MM.1S (cell line): ENCODE results near the gene ACOT9.

Experiments used
- DNase-seq: peaks from one replicate; pipeline ENCODE4 v3.0.0-alpha.2; 2015
- H2AFZ ChIP-seq: fragments of 300-600 bp; sonication (generic); 2 replicates; pipeline ENCODE4 v1.6.0; 2016; ENCODE audit warnings: antibody characterized with exemption, low read length
- H3F3A ChIP-seq: fragments of 300-600 bp; sonication (generic); 2 replicates; pipeline ENCODE4 v1.6.1; 2016; ENCODE audit warnings: mild to moderate bottlenecking, antibody characterized with exemption, low read length, moderate library complexity, mixed read lengths; ENCODE audit not compliant: insufficient read depth
- H3K27ac ChIP-seq: fragments of 300-600 bp; sonication (generic); 2 replicates; pipeline ENCODE4 v1.5.1; 2016; ENCODE audit warnings: mild to moderate bottlenecking, low read length
- H3K27me3 ChIP-seq: fragments of 300-600 bp; sonication (generic); replicated peaks from 2 replicates; pipeline ENCODE4 v1.6.0; 2016; ENCODE audit warnings: low read length; ENCODE audit not compliant: insufficient read depth
- H3K36me3 ChIP-seq: fragments of 300-600 bp; sonication (generic); replicated peaks from 2 replicates; pipeline ENCODE4 v1.6.1; 2016; ENCODE audit warnings: mild to moderate bottlenecking, low read length, mixed read lengths; ENCODE audit not compliant: insufficient read depth
- H3K4me1 ChIP-seq: fragments of 300-600 bp; sonication (generic); 2 replicates; pipeline ENCODE4 v1.6.1; 2016; ENCODE audit warnings: low read length, mixed read lengths
- H3K4me2 ChIP-seq: fragments of 300-600 bp; sonication (generic); 2 replicates; pipeline ENCODE4 v1.6.0; 2016; ENCODE audit warnings: low read depth, low read length
- H3K4me3 ChIP-seq: fragments of 300-600 bp; sonication (generic); 2 replicates; pipeline ENCODE4 v1.5.1; 2016; ENCODE audit warnings: low read length, mixed read lengths
- H3K79me2 ChIP-seq: fragments of 300-600 bp; sonication (generic); 2 replicates; pipeline ENCODE4 v1.6.1; 2016; ENCODE audit warnings: mixed run types, low read length, mixed read lengths
- H3K9ac ChIP-seq: fragments of 300-600 bp; sonication (generic); 2 replicates; pipeline ENCODE4 v1.6.1; 2016; ENCODE audit warnings: low read length, mixed read lengths
- H3K9me2 ChIP-seq: fragments of 300-600 bp; sonication (generic); replicated peaks from 2 replicates; pipeline ENCODE4 v1.6.1; 2016; ENCODE audit warnings: mild to moderate bottlenecking, low read length, mixed read lengths; ENCODE audit not compliant: insufficient read depth
- H3K9me3 ChIP-seq: fragments of 300-600 bp; sonication (generic); replicated peaks from 2 replicates; pipeline ENCODE4 v1.6.1; 2016; ENCODE audit warnings: mild to moderate bottlenecking, low read length, mixed read lengths; ENCODE audit not compliant: insufficient read depth
- H4K20me1 ChIP-seq: fragments of 300-600 bp; sonication (generic); 2 replicates; pipeline ENCODE4 v1.6.1; 2016; ENCODE audit warnings: mild to moderate bottlenecking, low read length, moderate library complexity, mixed read lengths; ENCODE audit not compliant: insufficient read depth
- EZH2 ChIP-seq: fragments of 300-600 bp; sonication (generic); optimal IDR thresholded peaks from 2 replicates; pipeline ENCODE3; 2017; ENCODE audit warnings: low read depth, mild to moderate bottlenecking, antibody characterized with exemption, low read length, mixed read lengths
- EZH2phosphoT487 ChIP-seq: fragments of 300-600 bp; sonication (generic); IDR thresholded peaks from 2 replicates; pipeline ENCODE4 v1.6.1; 2018; ENCODE audit warnings: antibody characterized with exemption, low read length
- TF ChIP-seq, protein P1 (sequence below): fragments of 300-600 bp; sonication (generic); IDR thresholded peaks from 2 replicates; pipeline ENCODE4 v1.5.1; 2016; ENCODE audit warnings: antibody characterized with exemption, low read length, mixed read lengths

ACOT9 gene

DNA sequence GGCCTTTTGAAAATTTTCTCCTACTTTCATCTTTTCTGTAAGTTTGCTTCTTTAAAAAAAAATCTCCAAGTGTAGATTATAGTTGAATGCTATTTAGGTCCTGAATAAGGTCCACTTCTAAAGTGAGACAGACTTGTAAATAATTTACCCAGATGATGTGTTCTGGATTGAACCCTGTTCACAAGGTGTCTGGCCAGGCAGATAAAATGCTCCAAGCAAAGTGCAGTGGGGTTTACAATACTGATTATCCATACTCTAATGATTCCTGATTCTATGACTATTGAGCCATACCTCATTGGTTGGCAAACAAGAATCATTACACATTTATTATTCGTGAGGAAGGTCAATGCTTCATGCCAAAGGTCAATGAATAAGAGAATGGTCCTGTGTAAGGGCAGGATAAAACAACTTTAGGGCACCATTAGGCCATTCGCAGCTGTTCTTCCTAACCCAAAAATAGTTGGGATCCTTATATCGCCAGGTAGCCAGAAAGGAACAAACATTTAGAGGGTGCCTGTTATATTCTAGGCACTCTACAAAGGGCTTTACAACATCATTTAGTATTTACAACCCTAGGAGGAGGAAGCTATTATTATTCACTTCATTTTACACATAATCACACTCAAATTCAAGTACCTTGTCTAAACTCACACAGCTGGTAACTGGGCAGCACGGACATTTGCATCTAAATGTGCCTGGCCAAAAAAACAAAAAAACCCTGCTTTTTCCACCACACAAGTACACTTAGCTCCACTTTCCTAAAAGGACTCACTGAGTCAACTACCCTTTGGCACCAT is 21.3 kb upstream of the ACOT9 start:
- Histone ChIP-seq H3K9me3 (no peaks in the 10 kb centered on the region), H4K20me1 (no peaks in the 10 kb centered on the region), H3F3A (no peaks in the 10 kb centered on the region), H3K9ac (no peak overlapping the region), H2AFZ (no peak overlapping the region), H3K27ac (no peak overlapping the region), H3K27me3 (no peaks in the 10 kb centered on the region), H3K4me3 (no peak overlapping the region), H3K36me3 (no peaks in the 10 kb centered on the region), H3K4me2 (no peak overlapping the region), H3K9me2 (no peaks in the 10 kb centered on the region), H3K4me1 (no peaks in the 10 kb centered on the region), H3K79me2 (no peaks in the 10 kb centered on the region)
- no peak for TF ChIP-seq EZH2
- DNase-seq: no peak

DNA sequence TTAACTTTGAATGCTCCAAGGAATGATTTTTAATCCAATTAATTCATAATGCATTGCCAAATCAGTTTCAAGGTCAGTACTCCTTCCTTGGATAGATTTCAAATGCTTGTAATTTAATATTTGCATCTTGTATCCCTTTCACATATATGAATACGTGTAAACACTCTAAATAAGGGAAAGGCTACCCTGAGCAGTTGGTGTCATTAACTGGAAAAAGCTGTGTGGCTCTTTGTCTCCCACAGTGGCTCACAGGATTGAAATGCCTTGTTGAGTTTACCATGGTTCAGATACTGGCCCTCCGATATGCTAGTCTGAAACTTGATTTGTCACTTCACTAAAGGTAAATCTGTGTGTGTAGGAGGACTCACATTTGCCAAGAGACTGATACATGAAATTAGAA is 16.7 kb upstream of the ACOT9 start:
- Histone ChIP-seq H3K4me2 (no peak overlapping the region), H3K79me2 (no peaks in the 10 kb centered on the region), H3K27me3 (no peaks in the 10 kb centered on the region), H3K27ac (no peak overlapping the region), H2AFZ (no peak overlapping the region), H4K20me1 (no peaks in the 10 kb centered on the region), H3K9ac (no peak overlapping the region), H3K4me3 (no peak overlapping the region), H3K9me3 (no peaks in the 10 kb centered on the region), H3F3A (no peaks in the 10 kb centered on the region), H3K4me1 (no peaks in the 10 kb centered on the region), H3K9me2 (no peaks in the 10 kb centered on the region), H3K36me3 (no peaks in the 10 kb centered on the region)
- no peak for DNase-seq
- TF ChIP-seq EZH2phosphoT487: no peak
- no peak for TF ChIP-seq EZH2
- TF ChIP-seq, protein P1, sequence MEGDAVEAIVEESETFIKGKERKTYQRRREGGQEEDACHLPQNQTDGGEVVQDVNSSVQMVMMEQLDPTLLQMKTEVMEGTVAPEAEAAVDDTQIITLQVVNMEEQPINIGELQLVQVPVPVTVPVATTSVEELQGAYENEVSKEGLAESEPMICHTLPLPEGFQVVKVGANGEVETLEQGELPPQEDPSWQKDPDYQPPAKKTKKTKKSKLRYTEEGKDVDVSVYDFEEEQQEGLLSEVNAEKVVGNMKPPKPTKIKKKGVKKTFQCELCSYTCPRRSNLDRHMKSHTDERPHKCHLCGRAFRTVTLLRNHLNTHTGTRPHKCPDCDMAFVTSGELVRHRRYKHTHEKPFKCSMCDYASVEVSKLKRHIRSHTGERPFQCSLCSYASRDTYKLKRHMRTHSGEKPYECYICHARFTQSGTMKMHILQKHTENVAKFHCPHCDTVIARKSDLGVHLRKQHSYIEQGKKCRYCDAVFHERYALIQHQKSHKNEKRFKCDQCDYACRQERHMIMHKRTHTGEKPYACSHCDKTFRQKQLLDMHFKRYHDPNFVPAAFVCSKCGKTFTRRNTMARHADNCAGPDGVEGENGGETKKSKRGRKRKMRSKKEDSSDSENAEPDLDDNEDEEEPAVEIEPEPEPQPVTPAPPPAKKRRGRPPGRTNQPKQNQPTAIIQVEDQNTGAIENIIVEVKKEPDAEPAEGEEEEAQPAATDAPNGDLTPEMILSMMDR: no peak

DNA sequence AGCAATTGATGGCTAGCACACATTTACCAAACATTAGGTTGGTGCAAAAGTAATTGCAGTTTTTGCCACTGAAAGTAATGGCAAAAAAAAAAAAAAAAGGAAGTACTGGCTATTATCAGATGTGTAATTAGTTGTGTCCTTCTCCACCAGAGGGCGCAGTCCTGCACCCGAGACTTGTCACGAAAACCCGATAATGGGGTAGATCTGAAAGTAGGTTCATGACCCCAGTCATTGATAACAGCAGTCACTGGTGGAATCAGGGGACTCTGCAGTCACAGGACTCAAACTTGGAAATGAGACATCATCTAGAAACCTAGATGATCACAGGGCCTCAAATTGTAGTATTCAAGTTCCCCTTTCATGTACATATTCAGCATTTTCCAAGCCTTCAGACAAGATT is 13.1 kb upstream of the ACOT9 start:
- no peak overlapping the region for H3K9ac ChIP-seq
- H3K4me1 ChIP-seq: no peaks in the 10 kb centered on the region
- no peaks in the 10 kb centered on the region for H3K9me2 ChIP-seq
- H3K27me3 ChIP-seq: no peaks in the 10 kb centered on the region
- H3K36me3 ChIP-seq: no peaks in the 10 kb centered on the region
- H3K79me2 ChIP-seq: no peaks in the 10 kb centered on the region
- no peaks in the 10 kb centered on the region for H4K20me1 ChIP-seq
- TF ChIP-seq, protein P1: peak; percentile 61
- TF ChIP-seq EZH2phosphoT487: no peak
- TF ChIP-seq EZH2: no peak
- peak overlapping the region; percentile 21; the same call in 1 of the 2 replicates for H2AFZ ChIP-seq
- H3F3A ChIP-seq: no peaks in the 10 kb centered on the region
- H3K9me3 ChIP-seq: no peaks in the 10 kb centered on the region
- H3K27ac ChIP-seq: no peak overlapping the region
- peak overlapping the region; percentile 14; the same call in 1 of the 2 replicates for H3K4me2 ChIP-seq
- peak; percentile 62 for DNase-seq
- no peak overlapping the region for H3K4me3 ChIP-seq

DNA sequence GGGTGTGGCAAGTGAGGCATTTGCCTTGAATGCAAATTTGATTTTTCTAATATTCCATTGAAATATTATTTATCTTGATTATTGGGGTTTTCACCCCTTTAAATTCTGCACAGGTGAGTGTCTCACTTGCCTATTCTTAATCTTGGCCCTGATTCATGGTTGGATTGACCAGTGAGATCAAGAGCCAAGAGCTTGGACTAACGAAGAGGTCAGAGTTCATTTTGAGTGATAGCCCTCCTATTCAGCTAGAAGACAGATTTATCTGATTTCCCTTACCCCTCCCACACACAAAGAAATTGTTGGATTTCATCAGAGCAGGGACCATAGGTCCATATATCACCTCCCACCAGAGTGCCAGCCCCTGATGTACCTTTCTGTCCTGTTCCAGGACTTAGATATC is 11.6 kb upstream of the ACOT9 start:
- Histone ChIP-seq H3F3A (no peaks in the 10 kb centered on the region), H3K4me1 (no peaks in the 10 kb centered on the region), H3K4me2 (no peak overlapping the region), H3K9me3 (no peaks in the 10 kb centered on the region), H2AFZ (no peak overlapping the region), H3K27ac (no peak overlapping the region), H3K4me3 (no peak overlapping the region), H4K20me1 (no peaks in the 10 kb centered on the region), H3K27me3 (no peaks in the 10 kb centered on the region), H3K9ac (no peak overlapping the region), H3K9me2 (no peaks in the 10 kb centered on the region), H3K79me2 (no peaks in the 10 kb centered on the region), H3K36me3 (no peaks in the 10 kb centered on the region)
- TF ChIP-seq EZH2phosphoT487: no peak
- TF ChIP-seq EZH2: no peak
- TF ChIP-seq, protein P1: no peak
- DNase-seq: no peak
